ENCODE data around the gene GLIPR2.

- TF ChIP-seq POLR2A (IDR thresholded peaks at IDR 0.05) = no peak
- no peak for TF ChIP-seq CTCF (IDR thresholded peaks at IDR 0.05)
Measured at GRCh38 chr9:36163786-36164170, 27.2 kb downstream of the GLIPR2 start.
